PC-9 (cell line): ENCODE measurements around the gene GBE1. TPM values are rescaled to one million over a fixed set of nuclear protein-coding genes. Genes with fewer than 3 reads are reported as not detected.

Source experiments
- BruUV-seq: library from RNA; stranded (reverse); fragments of 400-500 nt; replicated peaks from 2 replicates; lab custom pipeline; 2021; lab: Mats Ljungman, UMichigan
- CTCF ChIA-PET: fragments of 300-600 bp; sonication (Branson Sonifier 250); formaldehyde crosslinking; loops from one replicate; lab custom pipeline; 2022; ENCODE audit warnings: antibody characterized with exemption; lab: Charles Lee
- POLR2A ChIA-PET: fragments of 300-600 bp; sonication (Branson Sonifier 250); formaldehyde crosslinking; loops from one replicate; lab custom pipeline; 2022; ENCODE audit warnings: antibody characterized with exemption; ENCODE audit not compliant: unreplicated experiment; lab: Charles Lee
- DNase-seq, 2 experiments: peaks; one replicate each; pipeline versions ENCODE4 v3.0.0 to v3.0.0-alpha.2; 2015 to 2022; ENCODE audit warnings: mixed read lengths in 1 of 2
- H2AFZ ChIP-seq: fragments of 200-600 bp; sonication (generic); 2 replicates; pipeline ENCODE4 v1.8.1; 2017; ENCODE audit warnings: antibody characterized with exemption
- H3F3A ChIP-seq: fragments of 200-600 bp; sonication (generic); 2 replicates; pipeline ENCODE4 v1.8.1; 2017; ENCODE audit warnings: antibody characterized with exemption, mild to moderate bottlenecking, low read depth; ENCODE audit not compliant: insufficient read depth
- H3K27ac ChIP-seq: fragments of 200-600 bp; sonication (generic); 2 replicates; pipeline ENCODE4 v1.6.1; 2016; ENCODE audit warnings: mixed run types
- H3K27me3 ChIP-seq: fragments of 200-600 bp; sonication (generic); 2 replicates; pipeline ENCODE4 v1.6.1; 2016; ENCODE audit warnings: low read depth, mixed run types; ENCODE audit not compliant: insufficient read depth
- H3K36me3 ChIP-seq: fragments of 200-600 bp; sonication (generic); 2 replicates; pipeline ENCODE4 v1.6.1; 2016; ENCODE audit warnings: low read depth, mixed run types
- H3K4me1 ChIP-seq: fragments of 200-600 bp; sonication (generic); replicated peaks from 2 replicates; pipeline ENCODE4 v1.6.1; 2016; ENCODE audit warnings: mixed run types; ENCODE audit not compliant: insufficient read depth
- H3K4me2 ChIP-seq: fragments of 200-600 bp; sonication (generic); 2 replicates; pipeline ENCODE4 v1.6.1; 2017; ENCODE audit warnings: mixed run types
- H3K4me3 ChIP-seq: fragments of 200-600 bp; sonication (generic); 2 replicates; pipeline ENCODE4 v1.6.1; 2016; ENCODE audit warnings: mixed run types
- H3K79me2 ChIP-seq: fragments of 200-600 bp; sonication (generic); 2 replicates; pipeline ENCODE4 v1.6.1; 2017; ENCODE audit warnings: low read depth, mixed run types
- H3K9me2 ChIP-seq: fragments of 200-600 bp; sonication (generic); 2 replicates; pipeline ENCODE4 v1.8.1; 2017; ENCODE audit warnings: mild to moderate bottlenecking; ENCODE audit not compliant: insufficient read depth
- H3K9me3 ChIP-seq: fragments of 200-600 bp; sonication (generic); 2 replicates; pipeline ENCODE4 v1.8.1; 2016; ENCODE audit warnings: low read depth; ENCODE audit not compliant: insufficient read depth
- H4K20me1 ChIP-seq: fragments of 200-600 bp; sonication (generic); 2 replicates; pipeline ENCODE4 v1.8.1; 2017; ENCODE audit not compliant: insufficient read depth
- CTCF ChIP-seq: fragments of 200-600 bp; sonication (generic); conservative IDR thresholded peaks from 2 replicates; pipeline ENCODE4 v1.6.1; 2017; ENCODE audit warnings: mixed run types, antibody characterized with exemption, mild to moderate bottlenecking, moderate library complexity
- EZH2 ChIP-seq: fragments of 200-600 bp; sonication (generic); IDR thresholded peaks from 2 replicates; pipeline ENCODE4 v1.8.0; 2017; ENCODE audit warnings: antibody characterized with exemption, low read depth
- intact Hi-C: fragments of 100-400 bp; cut with micrococcal nuclease; formaldehyde crosslinking; loops from one replicate; pipeline ENCODE4 v1.10.0; 2022; ENCODE audit not compliant: unreplicated experiment
- total RNA-seq: library from RNA; stranded (reverse); gene quantifications from 2 replicates; pipeline ENCODE4 v1.2.3, GENCODE V29; 2021

GBE1 gene
- total RNA-seq, 1 experiment from 2014 or later, result 31.2 TPM

GRCh38 chr3:81699536-81700320 lies 61.7 kb downstream of the GBE1 start:
- Histone ChIP-seq H4K20me1 (no peaks in the 10 kb centered on the region), H3K9me3 (no peaks in the 10 kb centered on the region), H3K4me1 (no peaks in the 10 kb centered on the region), H3K4me2 (no peak overlapping the region), H3K9me2 (no peaks in the 10 kb centered on the region; the same call in 1 of the 2 replicates), H3K27me3 (no peaks in the 10 kb centered on the region), H3K36me3 (no peaks in the 10 kb centered on the region), H3K4me3 (no peak overlapping the region), H3K27ac (no peak overlapping the region), H2AFZ (no peak overlapping the region), H3F3A (no peaks in the 10 kb centered on the region), H3K79me2 (no peaks in the 10 kb centered on the region)
- DNase-seq, result no peak
- intact Hi-C loops, result no loop called here
- ChIA-PET CTCF (no interaction called here), POLR2A (no interaction called here)
- TF ChIP-seq EZH2 (no peak), CTCF (no peak)
- BruUV-seq, result no TSS peak

- Histone ChIP-seq H3K4me3 (no peak overlapping the region), H3F3A (no peaks in the 10 kb centered on the region), H2AFZ (no peak overlapping the region), H3K36me3 (no peaks in the 10 kb centered on the region), H3K9me3 (no peaks in the 10 kb centered on the region), H3K9me2 (no peaks in the 10 kb centered on the region; the same call in 1 of the 2 replicates), H3K27ac (no peak overlapping the region), H3K4me1 (no peaks in the 10 kb centered on the region), H3K79me2 (no peaks in the 10 kb centered on the region), H4K20me1 (no peaks in the 10 kb centered on the region), H3K4me2 (no peak overlapping the region), H3K27me3 (no peaks in the 10 kb centered on the region)
- intact Hi-C loops, result no loop called here
- POLR2A ChIA-PET, result no interaction called here
- CTCF ChIA-PET, result no interaction called here
- no peak for TF ChIP-seq EZH2
- no peak for TF ChIP-seq CTCF
- DNase-seq, result no peak
- BruUV-seq, result no TSS peak
Observed at GRCh38 chr3:81696090-81696489, 65.4 kb downstream of the GBE1 start.

DNA sequence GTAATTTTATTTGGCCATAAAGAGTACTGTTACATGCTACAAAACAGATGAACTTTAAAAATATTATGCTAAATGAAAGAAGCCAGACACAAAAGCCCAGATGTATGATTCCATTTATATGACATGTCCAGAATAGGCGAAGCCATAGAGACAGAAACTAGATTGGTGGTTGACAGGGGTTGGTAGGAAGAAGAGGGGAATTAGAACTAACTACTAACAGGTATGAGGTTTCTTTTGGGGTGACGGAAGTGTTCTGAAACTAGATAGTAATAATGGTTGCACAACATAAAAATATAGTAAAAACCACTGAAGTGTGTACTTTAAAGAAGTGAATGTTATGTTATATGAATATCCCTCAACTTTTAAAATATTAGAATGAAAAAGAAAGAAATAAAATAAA lies 66.1 kb downstream of the GBE1 start:
- CTCF ChIA-PET, result no interaction called here
- TF ChIP-seq EZH2, result no peak
- TF ChIP-seq CTCF, result no peak
- intact Hi-C loops, result no loop called here

More for the DNA sequence above, 66.1 kb downstream of the GBE1 start:
- no peak for DNase-seq
- no TSS peak for BruUV-seq
- Histone ChIP-seq H2AFZ (no peak overlapping the region), H3K9me3 (no peaks in the 10 kb centered on the region), H3K4me3 (no peak overlapping the region), H3K36me3 (no peaks in the 10 kb centered on the region), H3K27me3 (no peaks in the 10 kb centered on the region), H3K4me1 (no peaks in the 10 kb centered on the region), H3K79me2 (no peaks in the 10 kb centered on the region), H3K4me2 (no peak overlapping the region), H3K27ac (no peak overlapping the region), H3K9me2 (no peaks in the 10 kb centered on the region; the same call in 1 of the 2 replicates), H4K20me1 (no peaks in the 10 kb centered on the region), H3F3A (no peaks in the 10 kb centered on the region)
- POLR2A ChIA-PET, result no interaction called here
